WTC11 (cell line): Measurements from ENCODE around the gene PDCD6IP. TPM values are rescaled to one million over a fixed set of nuclear protein-coding genes. Genes with fewer than 3 reads are reported as not detected.

ENCODE experiments used
- ATAC-seq: fragments of 200-7000 bp; cut with Tn5 transposase; 2 replicates; pipeline ENCODE4 v1.10.0; 2021; ENCODE audit warnings: mild to moderate bottlenecking, moderate library complexity
- CTCF ChIA-PET: fragments of 300-600 bp; sonication (Branson Sonifier 250); formaldehyde crosslinking; loops from one replicate; lab custom pipeline; 2021; ENCODE audit warnings: antibody characterized with exemption; lab: Charles Lee
- POLR2A ChIA-PET: fragments of 350-600 bp; sonication (Branson Sonifier 250); formaldehyde crosslinking; loops from one replicate; lab custom pipeline; 2021; ENCODE audit warnings: antibody characterized with exemption; lab: Charles Lee
- DNase-seq: peaks from one replicate; pipeline ENCODE4 v3.0.0; 2021; ENCODE audit warnings: low spot score
- H3K27ac Mint-ChIP-seq: 2 replicates; pipeline ENCODE4 v1.8.0; 2021; ENCODE audit warnings: mixed read lengths
- H3K27me3 Mint-ChIP-seq: 2 replicates; pipeline ENCODE4 v1.8.0; 2021; ENCODE audit warnings: low read depth, mild to moderate bottlenecking, moderate library complexity, mixed read lengths
- H3K36me3 Mint-ChIP-seq: 2 replicates; pipeline ENCODE4 v1.8.0; 2021; ENCODE audit warnings: mixed read lengths
- H3K4me1 Mint-ChIP-seq: 2 replicates; pipeline ENCODE4 v1.8.0; 2022; ENCODE audit warnings: mixed read lengths
- H3K4me3 Mint-ChIP-seq: 2 replicates; pipeline ENCODE4 v1.8.0; 2021; ENCODE audit warnings: mild to moderate bottlenecking, moderate library complexity, mixed read lengths
- H3K9me3 Mint-ChIP-seq: 2 replicates; pipeline ENCODE4 v1.8.0; 2021; ENCODE audit warnings: mixed read lengths
- ARID4B ChIP-seq: sonication (generic); formaldehyde crosslinking; IDR thresholded peaks from 2 replicates; pipeline ENCODE4 v1.8.0; 2023; ENCODE audit warnings: missing genetic modification reagents, mild to moderate bottlenecking, borderline replicate concordance
- ATF3 ChIP-seq: sonication (generic); formaldehyde crosslinking; conservative IDR thresholded peaks from 2 replicates; pipeline ENCODE4 v1.8.1; 2022; ENCODE audit warnings: mild to moderate bottlenecking, missing genetic modification reagents
- CDX4 ChIP-seq: fragments of 250-450 bp; sonication (Bioruptor Pico); IDR thresholded peaks from 2 replicates; pipeline ENCODE4 v1.9.0; 2021; ENCODE audit warnings: moderate library complexity, mild to moderate bottlenecking, inconsistent platforms, borderline replicate concordance
- CTCF ChIP-seq: fragments of 200-600 bp; IDR thresholded peaks from 2 replicates; pipeline ENCODE4 v1.8.0; 2022; ENCODE audit warnings: antibody characterized with exemption
- E2F5 ChIP-seq: sonication (generic); formaldehyde crosslinking; IDR thresholded peaks from 2 replicates; pipeline ENCODE4 v1.8.1; 2022; ENCODE audit warnings: mild to moderate bottlenecking, moderate library complexity, missing genetic modification reagents
- HMGA2 ChIP-seq: fragments of 250-450 bp; sonication (Bioruptor Pico); IDR thresholded peaks from 2 replicates; pipeline ENCODE4 v1.4.0; 2021; ENCODE audit warnings: mild to moderate bottlenecking, moderate library complexity
- HMGXB4 ChIP-seq: sonication (generic); formaldehyde crosslinking; IDR thresholded peaks from 2 replicates; pipeline ENCODE4 v1.8.1; 2023; ENCODE audit warnings: mild to moderate bottlenecking, moderate library complexity, missing genetic modification reagents
- MLX ChIP-seq: sonication (generic); formaldehyde crosslinking; IDR thresholded peaks from 2 replicates; pipeline ENCODE4 v1.8.1; 2023; ENCODE audit warnings: mild to moderate bottlenecking, missing genetic modification reagents, moderate library complexity
- PRRX2 ChIP-seq: fragments of 250-450 bp; sonication (Bioruptor Pico); IDR thresholded peaks from 2 replicates; pipeline ENCODE4 v1.8.0; 2021; ENCODE audit warnings: mild to moderate bottlenecking
- RELA ChIP-seq: sonication (generic); formaldehyde crosslinking; IDR thresholded peaks from 2 replicates; pipeline ENCODE4 v1.8.1; 2022; ENCODE audit warnings: missing genetic modification reagents, mild to moderate bottlenecking, borderline replicate concordance
- SOX15 ChIP-seq: fragments of 250-450 bp; sonication (Bioruptor Pico); IDR thresholded peaks from 2 replicates; pipeline ENCODE4 v1.9.0; 2021; ENCODE audit warnings: mild to moderate bottlenecking
- SP1 ChIP-seq: sonication (generic); formaldehyde crosslinking; conservative IDR thresholded peaks from 2 replicates; pipeline ENCODE4 v1.8.1; 2022; ENCODE audit warnings: missing genetic modification reagents
- ZMAT4 ChIP-seq: fragments of 250-450 bp; sonication (Bioruptor Pico); IDR thresholded peaks from 2 replicates; pipeline ENCODE4 v1.9.0; 2021; ENCODE audit warnings: mild to moderate bottlenecking
- ZNF232 ChIP-seq: sonication (generic); formaldehyde crosslinking; IDR thresholded peaks from 2 replicates; pipeline ENCODE4 v1.8.0; 2022; ENCODE audit warnings: mild to moderate bottlenecking, missing genetic modification reagents
- ZNF425 ChIP-seq: fragments of 250-450 bp; sonication (Bioruptor Pico); conservative IDR thresholded peaks from 2 replicates; pipeline ENCODE4 v1.9.0; 2021; ENCODE audit warnings: mild to moderate bottlenecking
- ZNF512 ChIP-seq: sonication (generic); formaldehyde crosslinking; IDR thresholded peaks from 2 replicates; pipeline ENCODE4 v1.8.1; 2022; ENCODE audit warnings: missing genetic modification reagents, borderline replicate concordance
- total RNA-seq: library from RNA; stranded (reverse); gene quantifications from 3 replicates; pipeline ENCODE4 v1.2.3, GENCODE V29; 2021

Gene PDCD6IP
- total RNA-seq, 1 experiment from 2014 or later, result 173 TPM

- H3K4me3 Mint-ChIP-seq, result no peak overlapping the region
- POLR2A ChIA-PET, result no interaction called here
- H3K27ac Mint-ChIP-seq, result no peak overlapping the region
- H3K27me3 Mint-ChIP-seq, result no peaks in the 10 kb centered on the region
- no peak for TF ChIP-seq HMGA2 (CRISPR knock-in tag)
- TF ChIP-seq SP1, result no peak
- no peak for TF ChIP-seq ARID4B (CRISPR knock-in tag)
- TF ChIP-seq ZNF425 (CRISPR knock-in tag), result no peak
- TF ChIP-seq RELA, result no peak
- TF ChIP-seq MLX (CRISPR knock-in tag), result no peak
- TF ChIP-seq E2F5, result no peak
- no peak for TF ChIP-seq CDX4 (CRISPR knock-in tag)
- TF ChIP-seq HMGXB4 (CRISPR knock-in tag), result no peak
- no peak for TF ChIP-seq CTCF
- TF ChIP-seq SOX15, result no peak
- no peak for TF ChIP-seq ZMAT4 (CRISPR knock-in tag)
- TF ChIP-seq ZNF232 (CRISPR knock-in tag), result no peak
- TF ChIP-seq ATF3 (CRISPR knock-in tag), result no peak
- no peak for TF ChIP-seq ZNF512
- TF ChIP-seq PRRX2 (CRISPR knock-in tag), result no peak
- TF ChIP-seq, all 79 proteins: peak for 0
- ATAC-seq (no peak), DNase-seq (no peak)
- H3K36me3 Mint-ChIP-seq, result no peaks in the 10 kb centered on the region
- H3K9me3 Mint-ChIP-seq, result peaks cover 9% of the 10 kb centered on the region
- peaks cover 17% of the 10 kb centered on the region for H3K4me1 Mint-ChIP-seq
- CTCF ChIA-PET, result interaction anchor here (1.0 kb wide), 1 partner anchor 189 kb away, joined by 4 read pairs; no protein-coding TSS in a partner anchor
Measured at GRCh38 chr3:33918126-33918756, 119.8 kb downstream of the PDCD6IP start.
